HTR-8/SVneo (cell line): ENCODE results near the gene OTUD5.
"Not testable (repeated sequence)": the region's sequence is repeated elsewhere in the genome, so short reads cannot be mapped to it uniquely, and the experiment has no call there.

Experiments used
- DNase-seq: peaks from one replicate; pipeline ENCODE4 v3.0.0; 2011; ENCODE audit warnings: low spot score, mixed read lengths; ENCODE audit not compliant: insufficient read length
- FAIRE-seq: peaks from 2 replicates; lab custom pipeline; 2011; peaks lifted over from hg19 to GRCh38; lab: Jason Lieb, UNC

The OTUD5 gene

GRCh38 chrX:48957477-48957826, at the start of gene OTUD5:
TSS of gene OTUD5 (minus strand) at chrX:48957607. CDS start at chrX:48957570, 37 bp downstream.
- DNase-seq (peak; percentile 41), FAIRE-seq (no peak)

DNA sequence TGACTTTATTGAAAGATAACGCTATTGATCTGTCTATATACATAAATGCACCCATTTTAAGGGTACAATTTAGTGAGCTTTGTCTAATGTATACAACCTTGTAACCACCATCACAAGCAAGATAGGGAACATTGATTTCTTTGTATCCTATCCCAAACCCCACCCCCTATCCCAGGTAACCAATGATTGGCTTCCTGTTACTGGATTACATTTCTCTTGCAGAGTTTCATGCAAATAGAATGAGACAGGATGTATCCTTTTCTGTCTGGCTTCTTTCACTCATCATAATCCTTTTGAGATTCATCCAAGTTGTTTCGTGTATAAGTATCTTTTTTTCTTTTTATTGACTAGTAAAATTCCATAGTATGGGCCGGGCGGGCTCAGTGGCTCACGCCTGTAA, 46.3 kb upstream of the OTUD5 start:
- no peak for DNase-seq

DNA sequence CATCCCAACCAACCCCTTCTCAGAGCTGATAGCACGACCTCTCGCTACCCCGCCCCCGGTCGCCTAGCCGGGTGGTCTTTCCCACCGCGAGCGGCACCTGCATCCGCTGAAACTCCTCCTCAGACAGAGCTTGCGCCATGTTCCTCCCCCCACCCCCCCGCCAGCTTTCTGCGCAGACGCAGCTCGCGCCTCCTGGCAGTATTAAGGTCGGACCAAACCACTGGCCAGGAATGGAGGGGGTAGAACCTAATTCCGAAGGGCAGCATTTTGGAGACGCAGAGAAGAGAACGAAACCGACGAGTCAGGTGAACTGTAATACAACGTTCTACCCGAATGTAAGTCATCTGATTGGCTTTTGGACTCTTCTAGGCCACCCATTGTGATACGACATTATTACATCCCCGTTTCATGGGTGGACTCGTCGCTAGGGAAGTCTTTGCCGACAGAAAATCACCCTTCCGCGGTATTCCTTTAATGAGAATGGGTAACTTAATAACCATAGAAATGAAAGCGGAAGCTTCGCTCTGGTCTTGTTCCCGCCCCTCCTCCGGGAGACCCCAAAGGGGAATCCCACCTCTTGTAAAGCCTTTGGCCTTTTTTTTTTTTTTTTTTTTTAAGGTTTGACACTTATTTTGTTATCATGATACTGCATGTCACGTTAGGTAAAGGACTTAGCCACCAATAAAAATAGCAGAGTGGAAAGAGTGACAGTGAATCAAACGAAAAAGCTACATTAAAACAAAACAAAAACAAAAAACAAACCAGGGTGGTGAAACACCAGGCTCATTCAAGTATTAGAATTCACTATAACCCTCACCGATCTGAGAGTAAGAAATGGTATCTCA, 44.9 kb upstream of the OTUD5 start, which contains the start of gene GRIPAP1:
Gene GRIPAP1 (minus strand): TSS at position 174 of the 845 bp plus-strand sequence. CDS start 35 bp downstream, at position 139.
- FAIRE-seq = no peak
- DNase-seq = peak; percentile 66

More for the DNA sequence above, 46.3 kb upstream of the OTUD5 start:
- no peak for FAIRE-seq

- FAIRE-seq = no peak
- peak; percentile 8 for DNase-seq
Observed at GRCh38 chrX:49001521-49002090, 44.2 kb upstream of the OTUD5 start.

DNA sequence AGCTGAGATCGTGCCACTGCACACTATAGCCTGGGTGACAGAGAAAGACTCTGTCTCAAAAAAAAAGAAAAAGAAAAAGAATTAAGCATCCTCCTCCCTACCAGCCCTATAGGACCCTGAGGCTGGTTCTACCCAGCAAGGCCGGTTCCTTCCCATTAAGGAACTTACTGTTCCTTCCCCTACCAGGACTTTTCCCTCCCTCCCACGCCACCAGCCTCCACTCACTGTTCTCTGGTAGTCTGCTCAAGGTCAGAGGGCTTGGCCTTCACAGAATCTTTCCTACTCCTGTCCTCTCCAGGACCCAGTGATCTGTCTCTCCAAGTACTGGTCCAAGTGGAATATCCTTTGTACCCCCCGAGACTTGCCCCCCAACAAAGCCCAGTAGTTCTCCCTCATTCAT, 43.2 kb upstream of the OTUD5 start:
- FAIRE-seq (no peak), DNase-seq (no peak)

- FAIRE-seq = no peak
- DNase-seq = no peak
Observed at GRCh38 chrX:48999030-48999429, 41.6 kb upstream of the OTUD5 start.

DNA sequence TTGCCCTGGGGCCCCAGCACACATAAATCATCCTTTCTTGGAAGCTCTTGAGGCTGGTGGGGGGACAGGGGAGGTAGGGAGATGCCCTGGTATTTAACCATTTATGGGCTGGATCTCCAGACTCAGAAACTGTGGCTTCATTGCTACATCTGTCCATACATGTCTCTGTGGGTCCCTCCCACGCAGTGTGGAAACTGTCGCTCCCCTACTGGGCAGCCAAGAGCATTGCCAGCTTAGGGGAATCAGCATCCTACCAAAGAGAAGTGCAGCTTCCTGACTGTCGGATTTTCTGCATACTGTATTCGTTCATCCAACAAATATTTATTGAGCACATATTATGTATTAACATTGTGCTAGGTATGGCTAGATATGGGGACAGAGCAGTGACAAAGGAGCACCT, 41.0 kb upstream of the OTUD5 start:
- DNase-seq (no peak), FAIRE-seq (no peak)

DNA sequence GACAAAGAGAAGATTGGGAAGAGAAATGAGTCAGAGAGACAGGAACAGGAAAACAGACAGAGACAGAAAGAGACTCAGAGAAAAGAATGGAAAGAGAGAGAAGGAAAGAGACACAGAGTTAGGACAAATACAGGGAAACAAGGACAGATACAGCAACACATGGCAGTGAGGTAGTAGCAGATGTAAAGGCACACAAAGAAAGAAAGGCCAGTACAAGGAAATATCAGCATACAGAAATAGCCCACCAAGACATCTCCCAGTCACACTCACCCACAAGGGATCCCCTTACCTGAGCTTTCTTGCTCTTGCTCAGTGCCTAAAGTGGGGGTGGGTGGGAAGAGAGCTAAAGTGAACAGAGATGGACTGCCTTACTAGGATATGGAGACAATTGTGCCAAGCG, 40.5 kb upstream of the OTUD5 start:
- FAIRE-seq (no peak), DNase-seq (no peak)

DNA sequence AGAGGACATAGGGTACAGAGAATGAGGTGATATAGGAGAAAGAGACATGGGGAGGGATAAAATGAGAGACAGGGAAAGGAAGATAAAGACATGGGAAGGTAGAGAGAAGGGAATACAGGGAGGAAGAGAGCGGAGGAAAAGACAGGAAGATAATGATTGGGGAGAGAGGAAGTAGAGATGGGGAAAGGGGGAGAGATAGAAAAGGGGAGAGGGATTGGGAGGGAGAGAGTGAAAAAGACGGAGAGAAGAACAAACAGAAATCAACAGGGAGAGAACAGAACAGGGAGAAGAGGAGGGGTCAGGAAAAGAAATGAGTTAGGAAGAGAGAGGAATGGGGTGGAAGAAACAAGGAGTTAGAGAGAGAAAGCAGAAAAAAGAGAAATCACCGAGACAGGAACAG, 40.0 kb upstream of the OTUD5 start:
- FAIRE-seq (no peak), DNase-seq (no peak)

GRCh38 chrX:48996969-48997368, 39.6 kb upstream of the OTUD5 start:
- DNase-seq (no peak), FAIRE-seq (no peak)

GRCh38 chrX:48992341-48992740, 34.9 kb upstream of the OTUD5 start:
- no peak for FAIRE-seq
- no peak for DNase-seq

GRCh38 chrX:48989483-48989882, 32.1 kb upstream of the OTUD5 start:
- DNase-seq (no peak), FAIRE-seq (no peak)

DNA sequence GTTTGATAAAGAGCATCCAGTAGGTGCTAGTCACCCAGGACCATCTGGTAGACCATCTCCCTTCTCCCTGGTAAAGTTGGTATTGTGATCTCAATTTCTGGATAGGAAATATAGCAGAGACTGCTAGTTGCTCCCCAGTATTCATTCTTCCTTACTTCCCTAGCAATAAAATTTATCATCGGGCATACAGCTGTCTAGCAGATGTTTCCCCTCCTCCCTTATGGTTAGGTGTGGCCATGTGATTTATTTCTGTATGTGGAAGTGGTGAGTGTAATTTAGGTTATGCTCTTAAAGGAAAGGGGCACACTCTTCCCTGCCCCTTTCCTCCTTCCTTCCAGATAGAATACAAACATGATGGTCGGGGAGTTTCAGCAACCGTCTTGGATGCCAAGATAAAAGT, 26.5 kb upstream of the OTUD5 start:
- DNase-seq = no peak
- FAIRE-seq = no peak

GRCh38 chrX:48983081-48983480, 25.7 kb upstream of the OTUD5 start:
- DNase-seq (no peak), FAIRE-seq (no peak)

GRCh38 chrX:48981178-48981577, 23.8 kb upstream of the OTUD5 start:
- DNase-seq (no peak), FAIRE-seq (no peak)

GRCh38 chrX:48980341-48980740, 22.9 kb upstream of the OTUD5 start:
- not testable (repeated sequence) for DNase-seq, FAIRE-seq

GRCh38 chrX:48978226-48978625, 20.8 kb upstream of the OTUD5 start:
- no peak for DNase-seq
- FAIRE-seq = no peak

DNA sequence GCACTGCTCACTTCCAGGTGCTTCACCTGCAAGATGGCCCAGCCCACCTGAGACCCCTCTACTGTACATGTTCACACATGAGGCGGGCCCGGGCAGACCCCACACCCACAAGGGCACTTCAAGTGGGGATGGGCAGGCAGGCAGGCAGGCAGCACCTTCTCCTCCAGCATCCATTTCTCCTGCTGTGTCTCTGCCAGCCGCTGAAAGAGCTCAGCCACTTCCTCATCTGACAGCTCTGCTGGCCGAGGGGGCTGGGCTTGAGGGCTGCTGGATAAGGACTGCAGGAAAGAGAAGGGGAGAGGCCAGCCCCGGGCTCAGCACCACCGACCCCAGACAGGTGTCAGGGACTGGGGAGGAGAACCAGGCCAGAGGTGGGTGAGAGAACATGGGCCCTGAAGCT, 18.7 kb upstream of the OTUD5 start:
- DNase-seq = no peak
- FAIRE-seq = no peak

DNA sequence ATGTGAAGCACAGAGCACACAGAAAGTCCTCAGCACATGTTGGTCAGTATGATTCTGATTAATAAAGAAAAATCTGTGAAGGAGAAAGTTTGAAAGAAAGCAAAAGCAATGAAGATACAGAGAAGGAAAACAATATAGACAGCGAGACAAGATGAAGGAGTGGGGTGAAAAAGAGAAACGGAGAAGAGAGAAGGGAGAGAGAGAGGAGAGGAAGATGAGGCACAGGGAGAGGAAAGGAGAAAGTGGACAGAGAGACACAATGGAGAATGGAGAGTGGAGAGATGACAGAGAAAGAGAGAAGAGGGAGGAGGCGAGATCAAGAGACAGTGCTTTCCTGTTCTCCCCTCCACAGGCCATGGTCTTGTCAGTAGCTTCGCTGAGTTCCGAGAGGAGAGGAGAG, 18.1 kb upstream of the OTUD5 start:
- FAIRE-seq = no peak
- DNase-seq = no peak

- DNase-seq (no peak), FAIRE-seq (no peak)
Observed at GRCh38 chrX:48975041-48975440, 17.6 kb upstream of the OTUD5 start.

- FAIRE-seq (no peak), DNase-seq (no peak)
Observed at GRCh38 chrX:48974574-48974973, 17.2 kb upstream of the OTUD5 start.

DNA sequence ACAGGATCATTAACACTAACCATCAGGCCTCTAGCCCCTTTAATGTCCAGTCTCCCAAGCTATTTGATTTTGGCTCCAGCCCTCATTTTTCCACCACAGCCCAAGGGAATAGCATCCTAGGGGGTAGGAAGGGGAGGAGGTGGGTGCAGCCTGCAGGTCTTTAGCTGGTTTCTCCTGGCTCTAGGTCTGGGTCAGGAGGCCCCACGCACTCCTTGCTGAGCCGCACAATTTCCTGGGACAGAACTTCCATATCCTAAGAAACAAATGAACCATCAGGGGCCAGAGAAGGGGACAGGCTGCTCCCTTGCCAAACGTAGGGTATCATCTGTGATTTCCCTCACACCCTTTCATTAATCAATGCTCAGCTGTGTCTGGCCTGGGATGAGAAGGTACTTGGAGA, 16.6 kb upstream of the OTUD5 start:
- DNase-seq (no peak), FAIRE-seq (no peak)
